ENCODE measurements around the gene WDR62. TPM values are rescaled to one million over a fixed set of nuclear protein-coding genes. Genes with fewer than 3 reads are reported as not detected.
A peak's percentile ranks its signal among the peaks of the same experiment; 100 is the strongest.

Gene WDR62
- total RNA-seq, 3 donors from 2014 or later (not counting 1 experiment from before 2014, with no cell fraction given): 3.9 to 5.9 (median 4.8) TPM

DNA sequence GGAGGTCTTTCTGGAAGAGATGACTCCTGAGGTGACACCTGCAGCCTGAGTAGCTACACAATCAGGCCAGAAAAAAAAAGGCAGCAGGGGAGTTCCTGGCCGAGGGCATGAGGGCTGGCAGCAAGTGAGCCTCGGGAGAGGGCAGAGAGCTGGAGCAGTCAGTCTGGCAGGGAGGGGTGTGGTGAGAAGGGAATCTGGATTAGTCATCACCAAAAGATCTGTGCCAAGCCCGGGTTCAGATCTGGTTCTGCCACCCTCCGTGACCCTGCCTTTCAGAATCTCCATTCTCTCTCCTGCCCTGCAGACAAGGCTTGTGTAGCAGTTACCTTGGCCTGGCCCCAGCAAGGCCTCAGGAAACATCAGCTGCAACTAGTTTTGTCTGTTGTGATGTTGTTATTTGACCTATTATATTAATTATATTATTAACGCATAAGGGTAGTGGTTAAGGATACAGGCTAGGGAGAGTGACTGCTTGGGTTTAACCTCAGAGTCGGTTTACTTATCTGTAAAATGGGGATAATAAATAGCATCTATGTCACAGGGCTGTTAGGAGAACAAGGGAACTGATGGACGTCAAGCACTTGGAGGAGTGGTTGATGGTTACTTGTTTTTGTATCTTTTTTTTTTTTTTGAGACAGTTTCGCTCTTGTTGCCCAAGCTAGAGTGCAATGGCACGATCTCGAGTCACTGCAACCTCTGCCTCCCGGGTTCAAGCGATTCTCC is 82.4 kb downstream of the WDR62 start:
- 79% methylated on average over 11 of the region's 12 CpGs for WGBS (ENCODE audit: insufficient coverage)
- no peaks in the 10 kb centered on the region for H3K27me3 Mint-ChIP-seq (ENCODE audit: low read depth in 2 of 2)
- no peaks in the 10 kb centered on the region for H3K27me3 ChIP-seq (ENCODE audit: control insufficient read depth, insufficient read depth, low read length)
- DNase-seq (no peak), ATAC-seq (no peak)
- TF ChIP-seq, protein P1, sequence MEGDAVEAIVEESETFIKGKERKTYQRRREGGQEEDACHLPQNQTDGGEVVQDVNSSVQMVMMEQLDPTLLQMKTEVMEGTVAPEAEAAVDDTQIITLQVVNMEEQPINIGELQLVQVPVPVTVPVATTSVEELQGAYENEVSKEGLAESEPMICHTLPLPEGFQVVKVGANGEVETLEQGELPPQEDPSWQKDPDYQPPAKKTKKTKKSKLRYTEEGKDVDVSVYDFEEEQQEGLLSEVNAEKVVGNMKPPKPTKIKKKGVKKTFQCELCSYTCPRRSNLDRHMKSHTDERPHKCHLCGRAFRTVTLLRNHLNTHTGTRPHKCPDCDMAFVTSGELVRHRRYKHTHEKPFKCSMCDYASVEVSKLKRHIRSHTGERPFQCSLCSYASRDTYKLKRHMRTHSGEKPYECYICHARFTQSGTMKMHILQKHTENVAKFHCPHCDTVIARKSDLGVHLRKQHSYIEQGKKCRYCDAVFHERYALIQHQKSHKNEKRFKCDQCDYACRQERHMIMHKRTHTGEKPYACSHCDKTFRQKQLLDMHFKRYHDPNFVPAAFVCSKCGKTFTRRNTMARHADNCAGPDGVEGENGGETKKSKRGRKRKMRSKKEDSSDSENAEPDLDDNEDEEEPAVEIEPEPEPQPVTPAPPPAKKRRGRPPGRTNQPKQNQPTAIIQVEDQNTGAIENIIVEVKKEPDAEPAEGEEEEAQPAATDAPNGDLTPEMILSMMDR (IDR thresholded peaks at IDR 0.05): no peak
- H3K36me3 Mint-ChIP-seq: no peaks in the 10 kb centered on the region
- H3K27ac ChIP-seq (ENCODE audit: low read length): no peak overlapping the region
- intact Hi-C loops (cut with micrococcal nuclease): no loop called here
- peaks cover 32% of the 10 kb centered on the region for H3K4me1 ChIP-seq (ENCODE audit: control insufficient read depth, insufficient read depth, low read length)
- peaks cover 16 to 31% of the 10 kb centered on the region in 2 donors for H3K4me1 Mint-ChIP-seq
- no peak overlapping the region for H3K4me3 Mint-ChIP-seq
- H3K9me3 ChIP-seq (ENCODE audit: control insufficient read depth, insufficient read depth, low read length): no peaks in the 10 kb centered on the region
- H3K9me3 Mint-ChIP-seq: no peaks in the 10 kb centered on the region
- H3K27ac Mint-ChIP-seq: peak overlapping the region in 1 of 2 donors; percentile 27
- H3K36me3 ChIP-seq (ENCODE audit: control insufficient read depth, insufficient read depth, low read length): peaks cover 4% of the 10 kb centered on the region
- H3K4me3 ChIP-seq (ENCODE audit: low read length): no peak overlapping the region

DNA sequence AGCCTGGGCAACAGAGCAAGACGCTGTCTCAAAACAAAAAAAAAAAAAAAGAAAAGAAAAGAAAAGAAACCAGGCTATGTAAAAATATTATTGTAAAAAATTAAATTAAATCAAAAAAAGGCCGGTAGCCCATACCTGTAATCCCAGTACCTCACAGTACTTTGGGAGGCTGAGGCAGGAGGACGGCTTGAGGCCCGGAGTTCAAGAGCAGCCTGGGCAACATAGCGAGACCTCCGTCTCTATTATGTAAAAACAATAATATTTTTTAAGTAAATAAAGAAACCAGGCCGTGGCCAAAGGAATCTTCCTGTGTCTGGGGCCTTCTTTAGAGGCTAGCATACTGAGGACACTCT is 84.4 kb downstream of the WDR62 start:
- no peaks in the 10 kb centered on the region for H3K36me3 Mint-ChIP-seq
- Histone ChIP-seq H3K9me3 (ENCODE audit: control insufficient read depth, insufficient read depth, low read length) (no peaks in the 10 kb centered on the region), H3K4me3 (ENCODE audit: low read length) (peak overlapping the region; percentile 94), H3K27ac (ENCODE audit: low read length) (peak overlapping the region; percentile 76), H3K4me1 (ENCODE audit: control insufficient read depth, insufficient read depth, low read length) (peaks cover 19% of the 10 kb centered on the region), H3K27me3 (ENCODE audit: control insufficient read depth, insufficient read depth, low read length) (no peaks in the 10 kb centered on the region), H3K36me3 (ENCODE audit: control insufficient read depth, insufficient read depth, low read length) (peaks cover 15% of the 10 kb centered on the region)
- H3K4me1 Mint-ChIP-seq: peaks cover 17 to 29% of the 10 kb centered on the region in 2 donors
- no peak for ATAC-seq
- no peaks in the 10 kb centered on the region for H3K27me3 Mint-ChIP-seq (ENCODE audit: low read depth in 2 of 2)
- TF ChIP-seq, protein P1 (IDR thresholded peaks at IDR 0.05): no peak
- peak overlapping the region; percentile 96 for H3K4me3 Mint-ChIP-seq
- 0% methylated on average over 1 of the region's 7 CpGs for WGBS (ENCODE audit: insufficient coverage)
- H3K9me3 Mint-ChIP-seq: no peaks in the 10 kb centered on the region
- intact Hi-C loops (cut with micrococcal nuclease): no loop called here
- peak overlapping the region; percentile 88 to 90 for H3K27ac Mint-ChIP-seq
- DNase-seq: no peak

DNA sequence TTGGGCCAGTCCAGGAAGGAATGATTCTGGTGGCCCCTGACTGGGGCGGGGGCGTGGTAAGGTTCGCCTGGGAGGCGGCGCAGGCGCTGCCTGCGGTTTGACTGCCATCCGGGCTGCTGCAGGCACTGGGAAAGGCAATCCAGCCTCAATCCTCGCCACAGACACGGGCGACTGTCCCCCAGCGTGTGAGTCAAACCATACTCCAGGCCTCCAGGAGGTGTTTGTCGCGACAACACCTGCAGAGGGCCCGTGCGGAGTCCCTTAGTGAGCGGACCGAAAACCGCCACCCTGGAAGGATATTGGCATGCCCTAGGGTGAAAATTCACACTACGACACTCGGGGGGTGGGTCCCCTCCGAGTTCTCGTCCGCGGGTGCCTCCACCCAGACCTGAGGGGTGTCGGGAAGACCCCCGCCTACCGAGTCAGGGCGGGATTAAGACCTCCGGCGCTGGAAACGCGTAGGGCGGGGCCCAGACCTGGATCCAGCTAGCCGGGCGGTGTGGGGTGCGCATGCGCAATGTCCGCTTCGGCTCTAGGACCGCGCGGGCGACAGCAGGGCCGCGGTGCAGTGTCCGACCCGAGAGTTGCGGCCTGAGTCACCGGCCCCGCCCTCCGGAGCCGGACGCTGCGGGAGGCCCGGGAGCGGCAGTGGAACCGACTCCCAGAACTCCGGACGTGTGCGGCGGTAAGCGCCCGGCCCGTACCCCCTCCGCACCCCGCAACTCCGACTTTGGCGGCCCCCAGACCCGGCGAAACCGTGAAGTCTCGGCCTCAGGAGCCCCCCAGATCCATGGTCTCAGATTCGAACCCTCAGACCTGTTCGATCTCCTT is 85.0 kb downstream of the WDR62 start, which contains the start of gene CAPNS1:
Gene CAPNS1 (plus strand): TSS at position 594 of the 831 bp plus-strand sequence. CDS start 946 bp downstream, outside the sequence.
- H3K27me3 ChIP-seq (ENCODE audit: control insufficient read depth, insufficient read depth, low read length): no peaks in the 10 kb centered on the region
- peak within 1 kb of the TSS; percentile 96 for H3K4me3 Mint-ChIP-seq
- no peaks in the 10 kb centered on the region for H3K9me3 ChIP-seq (ENCODE audit: control insufficient read depth, insufficient read depth, low read length)
- peaks cover 17 to 29% of the 10 kb centered on the region in 2 donors for H3K4me1 Mint-ChIP-seq
- DNase-seq (peak; percentile 91 to 96), ATAC-seq (peak; percentile 68 to 88 (median 78))
- H3K27me3 Mint-ChIP-seq (ENCODE audit: low read depth in 2 of 2): no peaks in the 10 kb centered on the region
- peaks cover 19% of the 10 kb centered on the region for H3K4me1 ChIP-seq (ENCODE audit: control insufficient read depth, insufficient read depth, low read length)
- under 1% methylated on average over 75 of the region's 75 CpGs for WGBS (ENCODE audit: insufficient coverage)
- H3K4me3 ChIP-seq (ENCODE audit: low read length): peak within 1 kb of the TSS; percentile 94
- peak within 1 kb of the TSS; percentile 76 for H3K27ac ChIP-seq (ENCODE audit: low read length)
- H3K36me3 Mint-ChIP-seq: no peaks in the 10 kb centered on the region
- peaks cover 20% of the 10 kb centered on the region for H3K36me3 ChIP-seq (ENCODE audit: control insufficient read depth, insufficient read depth, low read length)
- TF ChIP-seq, protein P1 (IDR thresholded peaks at IDR 0.05): no peak
- intact Hi-C loops (cut with micrococcal nuclease): loop anchor here (1.0 to 2.0 kb wide), 2 partner anchors 12 to 75 kb away; partner anchors contain the start of genes ZNF146 and ZNF565
- H3K27ac Mint-ChIP-seq: peak within 1 kb of the TSS; percentile 88 to 90
- no peaks in the 10 kb centered on the region for H3K9me3 Mint-ChIP-seq

Measured in natural killer cell (primary cell).